Endothelial cell of umbilical vein (primary cell): ENCODE data around the gene C20orf141. TPM values are rescaled to one million over a fixed set of nuclear protein-coding genes. Genes with fewer than 3 reads are reported as not detected.

Source experiments
- BruUV-seq: library from RNA; stranded (reverse); fragments of 400-500 nt; replicated peaks from 2 replicates; lab custom pipeline; 2021; lab: Mats Ljungman, UMichigan
- CTCF ChIA-PET: fragments of 300-600, 350-600 bp; sonication (Branson Sonifier 250); formaldehyde crosslinking; loops from one replicate; lab custom pipeline; 2021; ENCODE audit warnings: antibody characterized with exemption, inconsistent platforms; lab: Charles Lee
- POLR2A ChIA-PET: fragments of 300-600, 350-600 bp; sonication (Branson Sonifier 250); formaldehyde crosslinking; loops from one replicate; lab custom pipeline; 2021; ENCODE audit warnings: antibody characterized with exemption, inconsistent platforms; lab: Charles Lee
- DNase-seq: peaks from one replicate; pipeline ENCODE4 v3.0.0-alpha.2; 2011; ENCODE audit warnings: low read depth, low spot score
- FAIRE-seq: peaks from 2 replicates; lab custom pipeline; 2011; peaks lifted over from hg19 to GRCh38; lab: Jason Lieb, UNC
- H2AFZ ChIP-seq: 2 replicates; pipeline ENCODE4 v1.6.0; 2012; ENCODE audit warnings: low read depth, low read length, control low read depth, inconsistent platforms
- H3K27ac ChIP-seq: 2 replicates; pipeline ENCODE4 v1.5.1; 2011; ENCODE audit warnings: low read depth, mild to moderate bottlenecking, control low read depth, low read length, moderate library complexity; ENCODE audit not compliant: insufficient read depth
- H3K27me3 ChIP-seq, 2 experiments: 2 replicates each; pipeline versions ENCODE4 v1.6.0 to v1.6.1; 2011; ENCODE audit warnings: low read length in 2 of 2, mixed read lengths in 1 of 2; ENCODE audit not compliant: control insufficient read depth in 2 of 2, insufficient read depth in 2 of 2
- H3K36me3 ChIP-seq, 2 experiments: 2 replicates in 1 of 2; 3 replicates in 1 of 2; pipeline ENCODE4 v1.5.1; 2011; ENCODE audit warnings: low read length in 2 of 2, mild to moderate bottlenecking in 1 of 2, moderate library complexity in 1 of 2; ENCODE audit not compliant: control insufficient read depth in 2 of 2, insufficient read depth in 2 of 2; ENCODE audit errors: extremely low read depth in 1 of 2
- H3K4me1 ChIP-seq: 3 replicates; pipeline ENCODE4 v1.5.1; 2011; ENCODE audit warnings: mild to moderate bottlenecking, low read length; ENCODE audit not compliant: control insufficient read depth, insufficient read depth; ENCODE audit errors: extremely low read depth
- H3K4me2 ChIP-seq: 2 replicates; pipeline ENCODE4 v1.6.1; 2011; ENCODE audit warnings: low read length, control low read depth, mixed read lengths; ENCODE audit not compliant: insufficient read depth
- H3K4me3 ChIP-seq, 3 experiments: fragments of 200-600 bp in 1 of 3; sonication (generic), shearing (Covaris generic) in 1 of 3; replicated peaks in 1 of 3; 2 replicates each; pipeline ENCODE4 v1.5.1; 2011 to 2016; ENCODE audit warnings: control low read depth in 3 of 3, low read length in 3 of 3, mild to moderate bottlenecking in 2 of 3, inconsistent platforms in 1 of 3, low read depth in 1 of 3, moderate library complexity in 1 of 3; ENCODE audit not compliant: insufficient read depth in 1 of 3
- H3K79me2 ChIP-seq: 2 replicates; pipeline ENCODE4 v1.6.0; 2012; ENCODE audit warnings: low read length, inconsistent platforms; ENCODE audit not compliant: control insufficient read depth, insufficient read depth
- H3K9ac ChIP-seq: replicated peaks from 2 replicates; pipeline ENCODE3; 2011; ENCODE audit warnings: low read length, control low read depth; ENCODE audit not compliant: insufficient read depth; ENCODE audit errors: extremely low read depth
- H3K9me1 ChIP-seq: replicated peaks from 3 replicates; pipeline ENCODE4 v1.6.0; 2011; ENCODE audit warnings: mild to moderate bottlenecking, low read length; ENCODE audit not compliant: control insufficient read depth, insufficient read depth; ENCODE audit errors: extremely low read depth
- H3K9me3 ChIP-seq: replicated peaks from 2 replicates; pipeline ENCODE4 v1.5.1; 2012; ENCODE audit warnings: low read length, inconsistent platforms; ENCODE audit not compliant: control insufficient read depth, insufficient read depth
- H4K20me1 ChIP-seq: replicated peaks from 2 replicates; pipeline ENCODE3; 2011; ENCODE audit warnings: mild to moderate bottlenecking, low read length; ENCODE audit not compliant: control insufficient read depth, insufficient read depth; ENCODE audit errors: extremely low read depth
- EZH2 ChIP-seq: IDR thresholded peaks from 2 replicates; pipeline ENCODE4 v1.6.1; 2012; ENCODE audit warnings: borderline replicate concordance, low read depth, mild to moderate bottlenecking, moderate library complexity, low read length, inconsistent platforms; ENCODE audit not compliant: severe bottlenecking
- FOS ChIP-seq: IDR thresholded peaks from 2 replicates; pipeline ENCODE4 v1.6.1; 2011; ENCODE audit warnings: mild to moderate bottlenecking, low read length, moderate library complexity, borderline replicate concordance; ENCODE audit not compliant: insufficient read depth
- GATA2 ChIP-seq: IDR thresholded peaks from 2 replicates; pipeline ENCODE4 v1.7.0; 2011; ENCODE audit warnings: low read depth, mild to moderate bottlenecking, moderate library complexity, mixed read lengths, low read length; ENCODE audit not compliant: insufficient read length, insufficient read depth
- JUN ChIP-seq: IDR thresholded peaks from 2 replicates; pipeline ENCODE4 v1.6.1; 2011; ENCODE audit warnings: borderline replicate concordance, low read depth; ENCODE audit not compliant: insufficient read length, insufficient read depth
- MYC ChIP-seq: IDR thresholded peaks from one replicate; pipeline ENCODE4 v1.6.1; 2011; ENCODE audit warnings: mild to moderate bottlenecking, low read depth, low read length
- POLR2A ChIP-seq: IDR thresholded peaks from 2 replicates; pipeline ENCODE4 v1.6.1; 2012; ENCODE audit warnings: low read depth, mild to moderate bottlenecking, control low read depth, low read length
- POLR2AphosphoS5 ChIP-seq: IDR thresholded peaks from 2 replicates; pipeline ENCODE4 v1.6.1; 2012; ENCODE audit warnings: low read depth, mild to moderate bottlenecking, control low read depth, low read length, moderate library complexity; ENCODE audit not compliant: insufficient read depth
- dilution Hi-C: fragments of 300-500 bp; cut with MboI; formaldehyde crosslinking; loops from one replicate; pipeline ENCODE4 v1.15.0; 2019; ENCODE audit warnings: low sequenced_read_pairs; ENCODE audit not compliant: extremely low pct_ligation_motif_present
- intact Hi-C: fragments of 100-400 bp; cut with micrococcal nuclease; formaldehyde crosslinking; loops from one replicate; pipeline ENCODE4 v1.10.0; 2022
- polyA plus RNA-seq, 4 experiments: library from polyadenylated mRNA; depleted of rRNA in 3 of 4; stranded (reverse) in 3 of 4; unstranded in 1 of 4; fragments of >200 nt; gene quantifications; 2 replicates each; pipeline versions ENCODE4 v1.2.1 to v1.2.3, GENCODE V29; 2011 to 2012; ENCODE audit warnings: missing spikeins in 1 of 4
- total RNA-seq: library from RNA; stranded (reverse); gene quantifications from 2 replicates; pipeline ENCODE4 v1.2.3, GENCODE V29; 2021
- TF ChIP-seq, protein P1 (sequence below): IDR thresholded peaks from 2 replicates; pipeline ENCODE4 v1.6.1; 2011; ENCODE audit not compliant: insufficient read depth, insufficient read length
- TF ChIP-seq, protein P2 (sequence below), 2 donors: IDR thresholded peaks; 1 replicate in 1 of 2; 2 replicates in 1 of 2; pipeline ENCODE4 v1.5.1; 2011; ENCODE audit warnings: low read length in 2 of 2, mild to moderate bottlenecking in 2 of 2, moderate library complexity in 2 of 2, control low read depth in 1 of 2, inconsistent platforms in 1 of 2, low read depth in 1 of 2; ENCODE audit not compliant: insufficient read depth in 1 of 2; ENCODE audit errors: extremely low read depth in 1 of 2

C20orf141 gene
- total and polyA plus RNA-seq, 2 donors (not counting 3 experiments of a cell fraction or from before 2014, with no cell fraction given): not detected

DNA sequence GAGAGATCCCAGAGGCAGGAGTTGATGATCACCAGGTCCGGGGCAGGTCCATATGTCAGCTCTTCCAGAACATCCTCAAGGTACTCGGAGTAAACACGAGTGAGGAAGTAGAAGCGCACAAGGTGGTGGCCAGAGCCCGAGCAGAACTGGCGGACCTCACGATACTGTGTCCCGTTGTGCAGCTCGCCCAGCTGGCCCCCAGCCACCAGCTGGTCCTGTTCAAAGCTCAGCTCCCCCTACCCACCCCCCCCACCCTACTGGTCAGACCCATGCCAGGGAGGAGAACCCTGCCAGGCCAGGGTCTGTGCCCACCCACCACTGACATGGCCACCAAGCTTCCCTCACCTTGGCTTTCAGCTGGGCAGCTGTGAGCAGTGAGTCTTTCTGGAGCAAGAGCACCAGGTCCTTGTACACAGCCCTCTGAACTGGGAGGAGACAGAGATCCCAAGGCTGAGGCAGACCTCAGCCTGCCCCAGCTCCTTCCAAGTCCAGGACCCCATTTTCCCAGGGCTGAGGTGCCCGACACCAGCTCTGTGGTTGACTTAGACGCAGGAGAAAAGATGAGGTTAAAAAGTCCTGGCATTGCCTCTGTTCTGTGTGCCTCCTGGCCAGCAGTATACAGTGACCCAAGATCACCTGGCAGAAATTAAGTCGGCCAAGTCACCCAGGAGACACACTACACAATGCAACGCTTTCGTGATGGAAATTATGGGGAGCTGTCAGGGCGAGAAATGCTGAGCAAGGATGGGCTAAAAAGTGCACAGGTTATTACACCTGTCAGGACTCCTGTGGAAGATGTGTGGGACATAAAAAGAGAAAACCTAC is 24.3 kb downstream of the C20orf141 start:
- intact Hi-C loops (no loop called here), dilution Hi-C loops (no loop called here)
- Histone ChIP-seq H3K9me3 (no peaks in the 10 kb centered on the region), H3K36me3 (peaks cover 0 to 2% of the 10 kb centered on the region in 2 experiments), H3K79me2 (peaks cover 3% of the 10 kb centered on the region), H3K4me1 (peaks cover 4% of the 10 kb centered on the region), H4K20me1 (no peaks in the 10 kb centered on the region), H3K9me1 (no peaks in the 10 kb centered on the region), H3K27ac (no peak overlapping the region), H2AFZ (no peak overlapping the region), H3K4me3 (no peak overlapping the region), H3K9ac (no peak overlapping the region), H3K4me2 (no peak overlapping the region), H3K27me3 (no peaks in the 10 kb centered on the region)
- POLR2A ChIA-PET: interaction anchor here (0.6 kb wide), 1 partner anchor 33 kb away, joined by 4 read pairs; no protein-coding TSS in a partner anchor
- FAIRE-seq (no peak), DNase-seq (no peak)
- TF ChIP-seq POLR2AphosphoS5: no peak
- no peak for TF ChIP-seq GATA2
- TF ChIP-seq, protein P1, sequence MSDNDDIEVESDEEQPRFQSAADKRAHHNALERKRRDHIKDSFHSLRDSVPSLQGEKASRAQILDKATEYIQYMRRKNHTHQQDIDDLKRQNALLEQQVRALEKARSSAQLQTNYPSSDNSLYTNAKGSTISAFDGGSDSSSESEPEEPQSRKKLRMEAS: no peak
- TF ChIP-seq POLR2A: no peak
- CTCF ChIA-PET: interaction anchor here (1.0 to 2.3 kb wide), 3 partner anchors 10 to 86 kb away, joined by 3 to 5 read pairs (median 4); partner anchors contain the start of gene TMEM239
- BruUV-seq: TSS peak; percentile 24

DNA sequence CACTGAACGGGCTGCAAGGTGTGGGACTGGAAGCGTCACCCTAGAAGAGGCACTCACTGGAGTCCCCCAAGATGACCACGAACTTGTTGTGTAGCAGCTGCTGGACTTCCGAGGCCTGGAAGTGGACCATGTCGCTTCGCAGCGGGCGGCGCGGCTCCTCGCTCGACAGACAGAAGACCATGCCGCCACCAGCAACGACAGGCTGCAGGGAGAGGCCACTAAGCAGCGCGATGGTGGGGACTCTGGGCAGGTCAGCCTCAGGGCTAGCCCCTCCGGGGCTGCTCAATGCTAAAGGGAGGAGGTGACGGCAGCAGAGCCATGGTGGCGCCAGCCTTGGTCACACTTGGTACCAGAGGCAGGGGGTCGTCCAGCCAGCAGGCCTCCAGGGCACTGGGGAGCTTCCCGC is 24.9 kb downstream of the C20orf141 start:
- intact Hi-C loops: loop anchor here (2.0 kb wide), 1 partner anchor 33 kb away; the partner anchor contains the start of gene PTPRA
- DNase-seq (no peak), FAIRE-seq (no peak)
- H3K9me3 ChIP-seq: no peaks in the 10 kb centered on the region
- BruUV-seq: no TSS peak
- dilution Hi-C loops: no loop called here
- TF ChIP-seq FOS: no peak
- TF ChIP-seq GATA2: no peak
- TF ChIP-seq, protein P1: no peak
- TF ChIP-seq, protein P2, sequence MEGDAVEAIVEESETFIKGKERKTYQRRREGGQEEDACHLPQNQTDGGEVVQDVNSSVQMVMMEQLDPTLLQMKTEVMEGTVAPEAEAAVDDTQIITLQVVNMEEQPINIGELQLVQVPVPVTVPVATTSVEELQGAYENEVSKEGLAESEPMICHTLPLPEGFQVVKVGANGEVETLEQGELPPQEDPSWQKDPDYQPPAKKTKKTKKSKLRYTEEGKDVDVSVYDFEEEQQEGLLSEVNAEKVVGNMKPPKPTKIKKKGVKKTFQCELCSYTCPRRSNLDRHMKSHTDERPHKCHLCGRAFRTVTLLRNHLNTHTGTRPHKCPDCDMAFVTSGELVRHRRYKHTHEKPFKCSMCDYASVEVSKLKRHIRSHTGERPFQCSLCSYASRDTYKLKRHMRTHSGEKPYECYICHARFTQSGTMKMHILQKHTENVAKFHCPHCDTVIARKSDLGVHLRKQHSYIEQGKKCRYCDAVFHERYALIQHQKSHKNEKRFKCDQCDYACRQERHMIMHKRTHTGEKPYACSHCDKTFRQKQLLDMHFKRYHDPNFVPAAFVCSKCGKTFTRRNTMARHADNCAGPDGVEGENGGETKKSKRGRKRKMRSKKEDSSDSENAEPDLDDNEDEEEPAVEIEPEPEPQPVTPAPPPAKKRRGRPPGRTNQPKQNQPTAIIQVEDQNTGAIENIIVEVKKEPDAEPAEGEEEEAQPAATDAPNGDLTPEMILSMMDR (IDR thresholded peaks at IDR 0.05; ENCODE audit: extremely low read depth in 1 of 2, insufficient read depth in 1 of 2, low read depth in 1 of 2, low read length in 2 of 2): no peak
- no peak for TF ChIP-seq POLR2A
- TF ChIP-seq MYC: no peak
- no peak for TF ChIP-seq JUN
- no peak for TF ChIP-seq EZH2
- no peak for TF ChIP-seq POLR2AphosphoS5
- H3K4me2 ChIP-seq: no peak overlapping the region
- H3K9ac ChIP-seq: no peak overlapping the region
- no peaks in the 10 kb centered on the region for H4K20me1 ChIP-seq
- H3K27ac ChIP-seq: no peak overlapping the region
- ChIA-PET POLR2A (no interaction called here), CTCF (interaction anchor here (1.0 to 2.4 kb wide), 3 partner anchors 12 to 87 kb away, joined by 3 to 15 read pairs (median 5); partner anchors contain the start of gene TMEM239)
- H3K4me3 ChIP-seq: peak overlapping the region in 1 of 3 experiments; percentile 92
- no peaks in the 10 kb centered on the region for H3K27me3 ChIP-seq
- no peaks in the 10 kb centered on the region for H3K9me1 ChIP-seq
- H2AFZ ChIP-seq: peak overlapping the region; percentile 97
- H3K4me1 ChIP-seq: peaks cover 4% of the 10 kb centered on the region
- peaks cover 3% of the 10 kb centered on the region for H3K79me2 ChIP-seq
- peaks cover 0 to 2% of the 10 kb centered on the region in 2 experiments for H3K36me3 ChIP-seq
